Amniotic stem cell (primary cell): ENCODE results near the gene MAGEE1.
A peak's percentile ranks its signal among the peaks of the same experiment; 100 is the strongest.

Experiments used
- DNase-seq: peaks from one replicate; lab custom pipeline; 2025; lab: John Stamatoyannopoulos, UW

MAGEE1 gene

GRCh38 chrX:76427560-76428242, at the start of gene MAGEE1:
TSS of gene MAGEE1 (plus strand) at chrX:76427710. CDS start at chrX:76427931, 221 bp downstream.
- DNase-seq, result peak; percentile 2

- DNase-seq, result no peak
Measured at GRCh38 chrX:76398970-76399369, 28.5 kb upstream of the MAGEE1 start.

- DNase-seq, result no peak
Measured at GRCh38 chrX:76407795-76408194, 19.7 kb upstream of the MAGEE1 start.

GRCh38 chrX:76420237-76420636, 7.3 kb upstream of the MAGEE1 start:
- DNase-seq, result no peak

- no peak for DNase-seq
Measured at GRCh38 chrX:76428243-76429130, 977 bp downstream of the MAGEE1 start.

GRCh38 chrX:76433219-76433618, 5.7 kb downstream of the MAGEE1 start:
- no peak for DNase-seq

- no peak for DNase-seq
Measured at GRCh38 chrX:76434103-76434741, 6.7 kb downstream of the MAGEE1 start.

GRCh38 chrX:76439188-76439587, 11.7 kb downstream of the MAGEE1 start:
- DNase-seq, result no peak

GRCh38 chrX:76453737-76454406, 26.4 kb downstream of the MAGEE1 start:
- no peak for DNase-seq

- no peak for DNase-seq
Measured at GRCh38 chrX:76454456-76454927, 27.0 kb downstream of the MAGEE1 start.

- no peak for DNase-seq
Measured at GRCh38 chrX:76477353-76477752, 49.8 kb downstream of the MAGEE1 start.
